ENCODE measurements around the gene CPTP.

The CPTP gene

GRCh38 chr1:1319646-1319941, 5.0 kb upstream of the CPTP start:
- no peak for DNase-seq (ENCODE audit: low read depth)

- DNase-seq (ENCODE audit: low read depth) = no peak
Measured at GRCh38 chr1:1320666-1321448, 3.7 kb upstream of the CPTP start.

GRCh38 chr1:1321477-1321876, 3.1 kb upstream of the CPTP start:
- no peak for DNase-seq (ENCODE audit: low read depth)

- DNase-seq (ENCODE audit: low read depth) = no peak
Measured at GRCh38 chr1:1322418-1322817, 2.2 kb upstream of the CPTP start.

GRCh38 chr1:1322952-1323351, 1.6 kb upstream of the CPTP start:
- no peak for DNase-seq (ENCODE audit: low read depth)

- no peak for DNase-seq (ENCODE audit: low read depth)
Measured at GRCh38 chr1:1324084-1324523, 498 bp upstream of the CPTP start.

- no peak for DNase-seq (ENCODE audit: low read depth)
Measured at GRCh38 chr1:1325288-1326074, 879 bp downstream of the CPTP start.

GRCh38 chr1:1326075-1326605, 1.5 kb downstream of the CPTP start:
- no peak for DNase-seq (ENCODE audit: low read depth)

GRCh38 chr1:1327291-1327690, 2.7 kb downstream of the CPTP start:
- DNase-seq (ENCODE audit: low read depth) = no peak

GRCh38 chr1:1328254-1328653, 3.7 kb downstream of the CPTP start:
- no peak for DNase-seq (ENCODE audit: low read depth)

- DNase-seq (ENCODE audit: low read depth) = no peak
Measured at GRCh38 chr1:1329304-1330210, 5.0 kb downstream of the CPTP start.

GRCh38 chr1:1330366-1331067, 5.9 kb downstream of the CPTP start:
- DNase-seq (ENCODE audit: low read depth) = no peak

GRCh38 chr1:1331068-1331965, 6.7 kb downstream of the CPTP start, which contains the start of gene TAS1R3:
TAS1R3 (plus strand) TSS chr1:1331280; CDS start chr1:1331346, 66 bp downstream.
- no peak for DNase-seq (ENCODE audit: low read depth)

- no peak for DNase-seq (ENCODE audit: low read depth)
Measured at GRCh38 chr1:1332031-1332755, 7.6 kb downstream of the CPTP start.

GRCh38 chr1:1332774-1333480, 8.3 kb downstream of the CPTP start:
- DNase-seq (ENCODE audit: low read depth) = no peak

- no peak for DNase-seq (ENCODE audit: low read depth)
Measured at GRCh38 chr1:1333551-1334241, 9.1 kb downstream of the CPTP start.

GRCh38 chr1:1334835-1335234, 10.2 kb downstream of the CPTP start:
- DNase-seq (ENCODE audit: low read depth) = no peak

- DNase-seq (ENCODE audit: low read depth) = no peak
Measured at GRCh38 chr1:1335283-1335682, 10.7 kb downstream of the CPTP start.
